GM19328 (cell line): Measurements from ENCODE around the gene TPRN.

Source experiments
- ATAC-seq: cut with Tn5 transposase; IDR thresholded peaks from one replicate; pipeline ENCODE4 v1.9.1; 2021; ENCODE audit warnings: mild to moderate bottlenecking, moderate library complexity; ENCODE audit not compliant: unreplicated experiment

The TPRN gene

GRCh38 chr9:137175345-137175961, 25.1 kb downstream of the TPRN start:
- ATAC-seq, result no peak

- no peak for ATAC-seq
Measured at GRCh38 chr9:137174722-137175293, 25.7 kb downstream of the TPRN start.

DNA sequence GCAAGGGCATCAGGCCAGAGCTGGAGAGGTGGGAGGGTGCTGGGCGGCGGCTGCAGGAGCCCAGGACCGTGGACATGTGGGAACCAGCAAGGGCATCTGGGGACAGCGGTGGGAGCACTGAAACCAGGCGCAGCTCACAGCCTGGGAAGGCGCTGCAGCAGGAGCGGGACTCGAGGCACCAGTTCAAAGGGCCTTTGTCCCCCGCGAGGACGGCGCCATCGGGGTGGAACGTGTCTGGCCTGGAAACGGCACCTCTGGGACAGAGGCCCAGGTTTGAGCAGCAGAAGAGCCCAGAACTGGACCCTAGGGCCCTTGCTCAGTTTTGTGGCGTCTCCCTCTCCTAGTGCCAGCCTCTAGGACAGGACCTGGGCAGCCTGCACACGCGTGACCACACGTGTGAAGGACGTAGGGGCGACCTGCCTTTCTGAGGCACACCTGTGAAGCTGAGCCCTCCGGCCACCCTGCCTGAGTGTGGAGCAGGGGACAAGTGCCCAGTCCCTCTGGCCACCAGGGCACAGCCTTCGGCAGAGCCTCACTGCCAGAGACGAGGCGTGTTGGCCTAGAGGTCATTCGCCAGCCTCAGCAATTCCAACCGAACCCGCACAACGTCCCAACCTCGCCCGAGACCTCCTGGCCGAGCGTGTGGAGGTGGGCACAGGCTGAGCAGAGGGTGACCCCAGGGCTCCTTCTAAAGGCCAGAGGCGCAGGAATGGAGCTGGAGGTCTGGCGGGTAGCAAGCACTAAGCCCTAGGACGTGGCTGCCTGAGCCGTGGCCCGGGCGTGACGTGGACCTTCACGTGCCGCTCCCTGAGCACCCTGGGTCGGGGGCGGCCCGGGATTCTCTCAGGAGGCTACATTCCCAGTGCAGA, 26.5 kb downstream of the TPRN start:
- ATAC-seq, result no peak

DNA sequence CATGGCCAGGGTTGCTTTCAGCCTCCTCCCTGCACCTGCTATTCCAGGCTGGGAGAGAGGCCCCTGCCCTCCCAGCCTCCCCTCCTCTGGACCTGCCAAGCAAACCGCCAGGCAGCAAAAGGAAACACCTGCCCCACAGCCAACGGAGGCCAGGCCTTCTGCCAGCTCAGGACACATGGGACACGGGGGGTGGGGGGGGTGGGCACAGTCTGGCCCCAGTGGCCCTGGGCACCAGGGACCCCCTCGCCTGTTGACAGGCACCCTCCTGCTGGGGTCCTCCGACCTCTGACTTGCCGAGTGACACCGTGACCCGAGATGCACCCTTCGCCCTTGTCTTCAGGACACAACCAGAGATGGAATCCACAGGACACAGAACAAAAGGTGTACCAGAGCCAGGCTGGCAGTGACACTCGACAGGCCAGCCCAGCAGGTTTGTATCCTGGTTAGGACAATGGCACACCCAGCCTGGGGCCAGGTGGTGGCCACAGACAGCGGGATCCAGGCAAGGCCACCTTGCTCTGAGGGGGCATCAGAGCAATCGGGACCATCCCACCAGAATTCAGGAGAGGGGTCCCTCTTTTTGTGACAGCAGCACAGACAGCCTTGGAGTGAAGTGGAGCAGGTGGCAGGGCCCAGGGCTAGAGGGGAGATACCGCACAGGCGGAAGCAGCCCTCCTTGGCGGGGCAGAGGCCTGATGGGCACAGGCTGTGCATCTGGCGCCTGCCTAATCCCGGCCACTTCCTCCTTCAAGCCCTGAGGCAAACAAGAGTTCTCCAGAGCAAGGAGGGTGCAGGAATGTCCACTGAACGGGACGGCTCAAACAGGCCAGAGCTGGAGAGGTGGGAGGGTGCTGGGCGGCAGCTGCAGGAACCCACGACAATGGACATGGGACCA, 27.4 kb downstream of the TPRN start:
- no peak for ATAC-seq

- ATAC-seq, result no peak
Measured at GRCh38 chr9:137171149-137171900, 29.2 kb downstream of the TPRN start.

DNA sequence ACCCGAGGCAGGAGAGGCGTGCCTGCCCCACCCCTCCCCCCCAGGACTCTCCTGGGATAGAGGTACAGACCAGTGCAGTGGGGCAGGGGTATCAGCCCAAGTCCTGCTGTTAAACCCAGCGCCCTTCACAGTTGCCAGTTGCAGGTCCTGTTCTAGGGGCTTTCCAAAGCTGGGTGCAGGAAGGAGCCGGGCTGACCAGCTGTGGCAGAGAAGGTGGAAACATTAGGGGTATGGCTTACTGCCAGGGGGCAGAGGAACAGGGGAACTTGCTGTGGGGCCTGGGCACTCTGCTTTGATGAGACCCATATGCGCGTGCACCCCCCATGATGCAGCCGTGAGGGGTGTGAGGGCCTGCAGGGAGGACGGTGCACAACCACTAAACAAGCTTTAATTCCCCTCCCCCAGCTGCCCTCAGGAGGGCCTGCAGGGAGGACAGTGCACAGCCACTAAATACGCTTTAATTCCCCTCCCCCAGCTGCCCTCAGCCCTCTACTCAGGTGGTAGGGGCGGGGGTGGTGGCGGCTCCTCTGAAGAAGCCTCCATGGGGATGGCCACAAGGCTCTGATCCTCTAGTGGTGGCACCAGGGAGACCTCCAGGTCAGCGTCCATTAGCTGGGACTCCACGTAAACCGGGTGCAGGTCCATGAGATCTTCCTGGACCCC, 29.9 kb downstream of the TPRN start:
- no peak for ATAC-seq

DNA sequence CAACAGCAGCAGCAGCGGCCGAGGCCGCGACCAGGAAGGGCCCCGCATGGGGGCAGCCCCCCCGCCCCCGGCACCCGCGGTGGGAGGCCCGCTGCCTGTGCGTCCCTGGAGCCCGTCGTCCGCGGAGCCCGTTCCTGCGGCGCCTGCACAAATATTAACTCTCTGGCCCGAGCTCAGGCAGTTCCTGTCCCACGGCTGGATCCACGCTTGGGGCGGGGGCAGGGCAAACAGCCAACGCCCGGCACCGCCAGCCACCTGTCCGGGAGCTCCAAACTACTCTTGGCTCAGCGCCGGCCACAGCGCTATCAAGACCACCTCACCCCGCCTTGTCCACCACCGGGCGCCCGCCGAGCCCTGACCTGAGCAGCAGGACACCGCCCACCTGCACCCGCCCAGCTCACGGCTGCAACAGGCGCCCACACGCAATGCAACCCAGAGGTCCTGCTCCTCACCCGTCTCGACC, 30.6 kb downstream of the TPRN start, which contains the start of gene LRRC26:
LRRC26 (minus strand) TSS at position 156 of the 463 bp plus-strand sequence; CDS start at position 48, 108 bp downstream.
- no peak for ATAC-seq

- no peak for ATAC-seq
Measured at GRCh38 chr9:137168904-137169856, 31.4 kb downstream of the TPRN start.

- ATAC-seq, result no peak
Measured at GRCh38 chr9:137168573-137168903, 32.0 kb downstream of the TPRN start.

DNA sequence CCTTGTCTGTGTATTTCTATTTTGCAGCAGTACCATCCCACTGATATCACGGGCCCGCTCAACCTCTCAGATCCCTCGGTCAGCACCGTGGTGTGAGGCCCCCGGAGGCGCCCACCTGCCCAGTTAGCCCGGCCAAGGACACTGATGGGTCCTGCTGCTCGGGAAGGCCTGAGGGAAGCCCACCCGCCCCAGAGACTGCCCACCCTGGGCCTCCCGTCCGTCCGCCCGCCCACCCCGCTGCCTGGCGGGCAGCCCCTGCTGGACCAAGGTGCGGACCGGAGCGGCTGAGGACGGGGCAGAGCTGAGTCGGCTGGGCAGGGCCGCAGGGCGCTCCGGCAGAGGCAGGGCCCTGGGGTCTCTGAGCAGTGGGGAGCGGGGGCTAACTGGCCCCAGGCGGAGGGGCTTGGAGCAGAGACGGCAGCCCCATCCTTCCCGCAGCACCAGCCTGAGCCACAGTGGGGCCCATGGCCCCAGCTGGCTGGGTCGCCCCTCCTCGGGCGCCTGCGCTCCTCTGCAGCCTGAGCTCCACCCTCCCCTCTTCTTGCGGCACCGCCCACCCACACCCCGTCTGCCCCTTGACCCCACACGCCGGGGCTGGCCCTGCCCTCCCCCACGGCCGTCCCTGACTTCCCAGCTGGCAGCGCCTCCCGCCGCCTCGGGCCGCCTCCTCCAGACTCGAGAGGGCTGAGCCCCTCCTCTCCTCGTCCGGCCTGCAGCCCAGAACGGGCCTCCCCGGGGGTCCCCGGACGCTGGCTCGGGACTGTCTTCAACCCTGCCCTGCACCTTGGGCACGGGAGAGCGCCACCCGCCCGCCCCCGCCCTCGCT, 32.6 kb downstream of the TPRN start:
- no peak for ATAC-seq

DNA sequence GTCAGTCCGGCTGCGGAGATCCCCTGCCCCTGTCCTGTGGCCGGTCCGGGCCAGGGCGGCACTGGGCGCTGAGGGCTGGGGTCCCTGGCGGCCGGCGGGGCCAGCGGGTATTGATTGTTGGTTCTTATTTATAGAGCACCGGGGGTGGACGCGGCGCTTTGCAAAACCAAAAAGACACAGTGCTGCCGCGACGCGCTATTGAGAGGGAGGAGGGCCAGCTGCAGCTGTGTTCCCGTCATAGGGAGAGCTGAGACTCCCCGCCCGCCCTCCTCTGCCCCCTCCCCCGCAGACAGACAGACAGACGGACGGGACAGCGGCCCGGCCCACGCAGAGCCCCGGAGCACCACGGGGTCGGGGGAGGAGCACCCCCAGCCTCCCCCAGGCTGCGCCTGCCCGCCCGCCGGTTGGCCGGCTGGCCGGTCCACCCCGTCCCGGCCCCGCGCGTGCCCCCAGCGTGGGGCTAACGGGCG, 33.2 kb downstream of the TPRN start:
- no peak for ATAC-seq

- no peak for ATAC-seq
Measured at GRCh38 chr9:137166380-137167229, 33.9 kb downstream of the TPRN start.

- ATAC-seq, result no peak
Measured at GRCh38 chr9:137165250-137165836, 35.2 kb downstream of the TPRN start.

- no peak for ATAC-seq
Measured at GRCh38 chr9:137164370-137165249, 35.9 kb downstream of the TPRN start.

DNA sequence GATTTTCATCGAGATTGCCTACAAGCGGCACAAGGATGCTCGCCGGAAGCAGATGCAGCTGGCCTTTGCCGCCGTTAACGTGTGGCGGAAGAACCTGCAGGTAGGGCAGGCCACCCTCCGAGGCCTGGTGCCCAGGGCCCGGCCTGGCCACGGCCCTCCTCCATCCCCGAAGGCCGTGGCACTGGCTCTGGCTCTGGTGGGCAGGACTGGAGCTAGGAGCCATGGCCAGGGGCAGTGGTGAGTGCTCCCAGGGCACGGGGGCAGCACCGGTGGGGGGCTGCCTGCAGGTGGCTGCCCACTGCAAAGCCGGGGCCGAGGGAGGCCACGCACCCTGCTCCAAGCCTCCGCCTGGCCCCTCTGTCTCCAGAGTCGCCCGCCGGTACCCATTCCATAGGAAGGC, 36.7 kb downstream of the TPRN start:
- ATAC-seq, result no peak
